GM21717 (cell line): ENCODE results near the gene PHF21A.

Source experiments
- ATAC-seq: cut with Tn5 transposase; IDR thresholded peaks from one replicate; pipeline ENCODE4 v1.9.1; 2021; ENCODE audit warnings: mild to moderate bottlenecking, moderate library complexity; ENCODE audit not compliant: unreplicated experiment

The PHF21A gene

GRCh38 chr11:45924036-45924915 lies 197.0 kb downstream of the PHF21A start:
- ATAC-seq = no peak

GRCh38 chr11:45922425-45923082 lies 198.7 kb downstream of the PHF21A start, which contains the start of gene LARGE2:
TSS of gene LARGE2 (plus strand) at chr11:45922656. CDS start at chr11:45922883, 227 bp downstream.
- no peak for ATAC-seq

- ATAC-seq = no peak
Observed at GRCh38 chr11:45921561-45922424, 199.5 kb downstream of the PHF21A start.

GRCh38 chr11:45920531-45921477 lies 200.4 kb downstream of the PHF21A start:
- no peak for ATAC-seq

GRCh38 chr11:45919806-45920530 lies 201.3 kb downstream of the PHF21A start:
- ATAC-seq = no peak

- ATAC-seq = no peak
Observed at GRCh38 chr11:45918962-45919675, 202.1 kb downstream of the PHF21A start.

GRCh38 chr11:45918331-45918941 lies 202.8 kb downstream of the PHF21A start:
- peak; percentile 33 for ATAC-seq

- peak; percentile 85 for ATAC-seq
Observed at GRCh38 chr11:45917623-45918330, 203.5 kb downstream of the PHF21A start, which contains the start of gene PEX16. TSS of gene PEX16 (minus strand) at chr11:45917877. CDS start at chr11:45917811, 66 bp downstream.

GRCh38 chr11:45917286-45917622 lies 204.0 kb downstream of the PHF21A start:
- ATAC-seq = peak; percentile 1

- ATAC-seq = no peak
Observed at GRCh38 chr11:45915446-45915845, 205.8 kb downstream of the PHF21A start.

- no peak for ATAC-seq
Observed at GRCh38 chr11:45913942-45914635, 207.2 kb downstream of the PHF21A start.

GRCh38 chr11:45913514-45913913 lies 207.7 kb downstream of the PHF21A start:
- ATAC-seq = no peak

GRCh38 chr11:45910623-45911022 lies 210.6 kb downstream of the PHF21A start:
- ATAC-seq = no peak

- ATAC-seq = no peak
Observed at GRCh38 chr11:45909594-45910475, 211.4 kb downstream of the PHF21A start.

GRCh38 chr11:45907911-45908370 lies 213.3 kb downstream of the PHF21A start:
- ATAC-seq = no peak
